GM19395 (cell line): ENCODE results near the gene EIF4A3.
A peak's percentile ranks its signal among the peaks of the same experiment; 100 is the strongest.

Experiments used
- ATAC-seq: cut with Tn5 transposase; IDR thresholded peaks from one replicate; pipeline ENCODE4 v1.9.1; 2021; ENCODE audit warnings: mild to moderate bottlenecking, moderate library complexity; ENCODE audit not compliant: unreplicated experiment

Gene EIF4A3

GRCh38 chr17:80147035-80147822 is at the start of gene EIF4A3:
TSS of gene EIF4A3 (minus strand) at chr17:80147128. CDS start at chr17:80146961, 167 bp downstream.
- peak; percentile 91 for ATAC-seq

- no peak for ATAC-seq
These were observed 49.7 kb upstream of the EIF4A3 start for GRCh38 chr17:80196652-80197051.

- no peak for ATAC-seq
These were observed 49.0 kb upstream of the EIF4A3 start for GRCh38 chr17:80195671-80196529.

- no peak for ATAC-seq
These were observed 48.2 kb upstream of the EIF4A3 start for GRCh38 chr17:80195141-80195540.

- ATAC-seq = no peak
These were observed 45.1 kb upstream of the EIF4A3 start for GRCh38 chr17:80191865-80192661.

- ATAC-seq = no peak
These were observed 44.3 kb upstream of the EIF4A3 start for GRCh38 chr17:80191192-80191591.

- no peak for ATAC-seq
These were observed 43.8 kb upstream of the EIF4A3 start for GRCh38 chr17:80190716-80191115.

- no peak for ATAC-seq
These were observed 42.7 kb upstream of the EIF4A3 start for GRCh38 chr17:80189611-80190010.

- ATAC-seq = no peak
These were observed 40.6 kb upstream of the EIF4A3 start for GRCh38 chr17:80187515-80187941.

- no peak for ATAC-seq
These were observed 40.2 kb upstream of the EIF4A3 start for GRCh38 chr17:80187090-80187489.

- no peak for ATAC-seq
These were observed 39.0 kb upstream of the EIF4A3 start for GRCh38 chr17:80185968-80186367.

GRCh38 chr17:80184423-80184714 is 37.4 kb upstream of the EIF4A3 start:
- no peak for ATAC-seq

- no peak for ATAC-seq
These were observed 36.9 kb upstream of the EIF4A3 start for GRCh38 chr17:80183581-80184422.

GRCh38 chr17:80182845-80183223 is 35.9 kb upstream of the EIF4A3 start:
- ATAC-seq = no peak

GRCh38 chr17:80182118-80182844 is 35.4 kb upstream of the EIF4A3 start:
- no peak for ATAC-seq

- ATAC-seq = no peak
These were observed 34.5 kb upstream of the EIF4A3 start for GRCh38 chr17:80181431-80181830.

- ATAC-seq = no peak
These were observed 33.3 kb upstream of the EIF4A3 start for GRCh38 chr17:80180192-80180591.

- ATAC-seq = no peak
These were observed 31.2 kb upstream of the EIF4A3 start for GRCh38 chr17:80177986-80178595.

GRCh38 chr17:80176757-80177156 is 29.8 kb upstream of the EIF4A3 start:
- ATAC-seq = no peak
